Body of pancreas (tissue), 4 donors: ENCODE measurements around the gene CNOT1. TPM values are rescaled to one million over a fixed set of nuclear protein-coding genes. Genes with fewer than 3 reads are reported as not detected.

Experiments used
- ATAC-seq: fragments of 150-250 bp; one replicate; pipeline ENCODE4 v1.9.1; 2016
- DNase-seq, 4 donors: peaks; one replicate each; pipeline ENCODE4 v3.0.0-alpha.2; 2019
- H3K27ac ChIP-seq, 4 donors: fragments of 200-600 bp; sonication (generic); 1 replicate in 3 of 4; 2 replicates in 1 of 4; pipeline versions ENCODE4 v1.5.1 to v1.6.1; 2016 to 2019; ENCODE audit warnings: mild to moderate bottlenecking in 1 of 4, mixed read lengths in 1 of 4, moderate library complexity in 1 of 4
- H3K27me3 ChIP-seq, 2 donors: fragments of 200-600 bp; sonication (generic); one replicate each; pipeline ENCODE4 v1.6.0; 2016; ENCODE audit warnings: mild to moderate bottlenecking in 1 of 2
- H3K36me3 ChIP-seq, 2 donors: fragments of 200-600 bp; sonication (generic); replicated peaks in 1 of 2; 2 replicates each; pipeline ENCODE4 v1.5.1; 2016; ENCODE audit warnings: low read depth in 2 of 2; ENCODE audit not compliant: insufficient read depth in 1 of 2
- H3K4me1 ChIP-seq: fragments of 200-600 bp; sonication (generic); one replicate; pipeline ENCODE4 v1.6.0; 2016
- H3K4me3 ChIP-seq, 2 donors: fragments of 200-600 bp; sonication (generic); 1 replicate in 1 of 2; 2 replicates in 1 of 2; pipeline ENCODE4 v1.5.1; 2016 to 2019
- H3K9me3 ChIP-seq, 3 donors: fragments of 200-600 bp; sonication (generic); 1 replicate in 2 of 3; 2 replicates in 1 of 3; pipeline ENCODE4 v1.5.1; 2016
- POLR2A ChIP-seq, 3 donors: fragments of 450-650 bp; IDR thresholded peaks; one replicate each; pipeline ENCODE4 v1.6.1; 2016; ENCODE audit warnings: antibody characterized with exemption in 3 of 3, mild to moderate bottlenecking in 2 of 3
- WGBS, 2 donors: methylation state at CpG; one replicate each; pipeline ENCODE4 v1.1.5; 2017; 5-methylcytosine and 5-hydroxymethylcytosine counted together
- intact Hi-C: fragments of 100-400 bp; cut with DNase I; formaldehyde crosslinking; loops from one replicate; pipeline ENCODE4 v1.15.1; 2023
- total RNA-seq, 2 donors: library from RNA; depleted of rRNA; stranded (reverse); fragments of >200 nt; gene quantifications; one replicate each; pipeline ENCODE4 v1.1.0, GENCODE V29; 2016
- TF ChIP-seq, protein P1 (sequence below), 7 experiments: fragments of 450-650 bp in 4 of 7; fragments of 200-600 bp in 3 of 7; sonication (generic) in 3 of 7; IDR thresholded peaks; one replicate each; pipeline ENCODE4 v1.5.1; 2016 to 2019; ENCODE audit warnings: antibody characterized with exemption in 7 of 7

Gene CNOT1
- total RNA-seq = 10 to 100 TPM; 56.8 to 63.9 TPM

DNA sequence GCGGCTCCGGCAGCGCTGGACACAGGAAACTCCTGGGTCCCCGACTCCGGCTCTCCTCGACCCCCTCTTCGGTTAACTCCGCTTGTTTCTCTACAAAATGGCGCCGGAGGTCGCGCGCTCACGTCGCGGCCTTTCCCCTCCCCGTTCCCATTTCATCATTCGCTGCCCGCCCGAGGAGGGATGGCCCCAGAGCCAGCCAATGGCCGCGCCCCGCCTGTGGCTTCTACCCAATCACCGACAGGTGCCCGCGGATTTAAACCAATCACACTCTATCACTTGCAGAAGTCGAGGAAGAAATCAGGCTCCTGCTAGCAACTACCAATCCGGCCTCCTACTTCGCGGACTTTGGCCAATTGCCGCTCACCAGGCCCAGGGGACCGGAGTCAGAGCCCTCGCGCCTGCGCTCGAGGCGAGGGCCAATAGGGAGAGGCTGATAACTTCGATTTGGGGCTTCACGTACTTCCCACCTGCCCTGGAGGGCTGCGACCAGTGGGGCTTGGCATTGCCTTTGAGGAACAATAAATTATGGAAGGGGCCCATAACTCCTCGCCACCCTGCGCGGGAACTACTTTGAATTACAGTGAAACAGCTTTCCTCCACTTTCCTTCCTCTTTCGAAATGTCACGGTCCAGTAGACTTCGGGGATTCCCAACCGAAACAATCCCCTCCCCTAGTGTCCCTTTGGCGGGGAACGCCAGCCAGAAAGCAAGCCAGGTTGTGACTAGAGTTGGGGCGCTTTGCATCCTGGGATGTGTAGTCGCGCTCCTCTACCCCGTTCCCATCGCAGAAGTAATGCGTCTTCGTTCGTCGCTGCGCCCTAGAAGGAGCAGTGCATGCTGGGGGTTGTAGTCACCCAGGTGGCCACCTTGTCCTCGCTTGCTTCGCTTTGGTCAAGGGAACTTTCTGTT lies at the start of gene CNOT1:
Gene CNOT1, minus strand, starts transcription at position 94 of the 908 bp plus-strand sequence. CDS start 30,489 bp downstream, outside the sequence.
- DNase-seq = peak; percentile 97 to 99 (median 98)
- intact Hi-C loops = no loop called here
- peak; percentile 95 for ATAC-seq
- 0 to 4% methylated on average over 4 to 61 of the region's 61 CpGs for WGBS, 2 donors
- H3K9me3 ChIP-seq = no peaks in the 10 kb centered on the region
- H3K4me3 ChIP-seq = peak within 1 kb of the TSS; percentile 54 to 80
- H3K36me3 ChIP-seq = no peaks in the 10 kb centered on the region
- H3K27ac ChIP-seq = peak within 1 kb of the TSS; percentile 97 to 98 (median 98)
- no peaks in the 10 kb centered on the region for H3K27me3 ChIP-seq
- TF ChIP-seq, protein P1, sequence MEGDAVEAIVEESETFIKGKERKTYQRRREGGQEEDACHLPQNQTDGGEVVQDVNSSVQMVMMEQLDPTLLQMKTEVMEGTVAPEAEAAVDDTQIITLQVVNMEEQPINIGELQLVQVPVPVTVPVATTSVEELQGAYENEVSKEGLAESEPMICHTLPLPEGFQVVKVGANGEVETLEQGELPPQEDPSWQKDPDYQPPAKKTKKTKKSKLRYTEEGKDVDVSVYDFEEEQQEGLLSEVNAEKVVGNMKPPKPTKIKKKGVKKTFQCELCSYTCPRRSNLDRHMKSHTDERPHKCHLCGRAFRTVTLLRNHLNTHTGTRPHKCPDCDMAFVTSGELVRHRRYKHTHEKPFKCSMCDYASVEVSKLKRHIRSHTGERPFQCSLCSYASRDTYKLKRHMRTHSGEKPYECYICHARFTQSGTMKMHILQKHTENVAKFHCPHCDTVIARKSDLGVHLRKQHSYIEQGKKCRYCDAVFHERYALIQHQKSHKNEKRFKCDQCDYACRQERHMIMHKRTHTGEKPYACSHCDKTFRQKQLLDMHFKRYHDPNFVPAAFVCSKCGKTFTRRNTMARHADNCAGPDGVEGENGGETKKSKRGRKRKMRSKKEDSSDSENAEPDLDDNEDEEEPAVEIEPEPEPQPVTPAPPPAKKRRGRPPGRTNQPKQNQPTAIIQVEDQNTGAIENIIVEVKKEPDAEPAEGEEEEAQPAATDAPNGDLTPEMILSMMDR (IDR thresholded peaks at IDR 0.05) = no peak
- TF ChIP-seq POLR2A (IDR thresholded peaks at IDR 0.05) = peak; percentile 64 to 88 (median 87)
- H3K4me1 ChIP-seq = peaks cover 27% of the 10 kb centered on the region

DNA sequence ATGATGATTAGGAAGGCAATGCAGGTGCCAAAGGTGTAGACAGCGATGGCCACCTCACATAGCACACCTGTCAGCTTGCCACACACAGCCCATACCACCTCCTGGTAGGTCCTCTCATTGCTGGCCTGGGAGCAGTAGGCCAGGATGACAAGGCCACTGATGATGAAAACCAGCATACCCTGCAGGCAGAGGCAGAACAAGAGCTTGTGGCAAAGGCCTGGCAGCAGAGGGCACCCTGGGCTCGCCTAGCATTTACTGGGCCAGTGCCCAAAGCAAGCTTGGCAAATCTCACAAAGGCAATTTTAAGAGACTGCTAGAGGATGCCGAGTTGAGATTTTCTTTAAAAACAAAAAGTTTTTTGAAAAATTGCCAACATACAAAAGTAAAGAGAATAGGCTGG lies 49.1 kb upstream of the CNOT1 start:
- Histone ChIP-seq H3K36me3 (no peaks in the 10 kb centered on the region), H3K4me1 (peaks cover 4% of the 10 kb centered on the region), H3K27ac (no peak overlapping the region), H3K9me3 (no peaks in the 10 kb centered on the region), H3K4me3 (no peak overlapping the region), H3K27me3 (no peaks in the 10 kb centered on the region)
- ATAC-seq (no peak), DNase-seq (peak in 3 of 4 donors; percentile 24 to 53 (median 36))
- intact Hi-C loops = no loop called here
- 37 to 62% methylated on average over 3 of the region's 3 CpGs for WGBS, 2 donors
- TF ChIP-seq POLR2A (IDR thresholded peaks at IDR 0.05) = no peak
- TF ChIP-seq, protein P1 (IDR thresholded peaks at IDR 0.05) = peak in 4 of 7 experiments; percentile 15 to 31 (median 18)

DNA sequence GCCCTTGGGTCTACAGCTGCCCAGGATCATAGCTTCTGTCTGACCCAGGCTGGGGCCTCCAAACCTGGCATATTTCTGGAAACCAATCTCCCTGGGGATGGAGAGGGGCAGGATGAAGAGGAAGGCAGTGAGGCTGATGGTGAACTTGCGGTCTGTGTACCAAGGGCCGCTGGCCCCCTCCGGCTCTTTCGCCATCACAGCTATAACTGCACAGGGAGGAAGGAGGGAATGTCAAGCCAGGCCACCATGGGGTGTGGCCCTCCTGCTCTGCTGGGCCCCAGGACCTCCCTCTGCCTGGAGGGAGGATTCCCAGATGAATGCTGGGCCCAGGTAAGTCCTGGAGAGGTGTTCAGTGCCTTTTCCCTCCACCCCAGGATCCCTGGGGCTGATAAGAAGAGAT lies 48.6 kb upstream of the CNOT1 start:
- TF ChIP-seq, protein P1 (IDR thresholded peaks at IDR 0.05) = no peak
- TF ChIP-seq POLR2A (IDR thresholded peaks at IDR 0.05) = no peak
- no peak for ATAC-seq

DNA sequence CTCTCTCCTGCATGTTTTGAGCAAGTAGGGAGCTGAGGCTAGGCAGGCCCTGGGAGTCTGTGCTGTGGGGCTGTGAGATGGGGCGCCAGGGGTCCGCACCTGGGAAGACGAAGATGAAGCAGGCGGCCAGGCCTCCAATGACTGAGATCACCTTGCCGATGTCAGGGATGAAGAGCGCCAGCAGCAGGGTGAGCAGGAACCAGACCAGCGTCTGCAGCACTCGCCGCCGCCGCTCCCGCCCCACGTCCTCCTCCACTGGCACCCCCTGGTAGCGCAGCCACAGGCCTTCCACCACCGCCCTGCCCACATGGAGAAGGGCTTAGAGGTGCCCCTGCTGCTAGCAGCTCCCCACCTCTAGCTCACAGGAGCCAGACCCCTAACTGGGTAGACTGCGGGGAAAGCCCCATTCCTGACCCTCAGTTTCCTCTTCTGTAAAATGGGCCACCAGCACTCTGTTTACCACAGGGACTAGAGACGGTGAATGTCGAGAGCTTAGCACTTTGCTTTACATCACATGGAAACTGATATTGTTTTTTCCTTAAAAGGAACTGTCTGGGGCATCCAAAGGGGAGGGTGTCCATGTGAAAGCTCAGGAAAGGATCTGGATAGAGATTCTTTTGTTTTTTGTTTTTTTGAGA lies 41.4 kb upstream of the CNOT1 start:
- no peaks in the 10 kb centered on the region for H3K36me3 ChIP-seq

More for the DNA sequence above, 48.6 kb upstream of the CNOT1 start:
- Histone ChIP-seq H3K4me1 (no peaks in the 10 kb centered on the region), H3K36me3 (no peaks in the 10 kb centered on the region), H3K27ac (no peak overlapping the region), H3K4me3 (no peak overlapping the region), H3K9me3 (no peaks in the 10 kb centered on the region), H3K27me3 (no peaks in the 10 kb centered on the region)
- DNase-seq = no peak
- 92% methylated on average over 4 of the region's 4 CpGs; no CpG with 5 or more reads in 1 of the 2 donors for WGBS, 2 donors
- intact Hi-C loops = no loop called here

More for the DNA sequence above, 41.4 kb upstream of the CNOT1 start:
- no peaks in the 10 kb centered on the region for H3K4me1 ChIP-seq
- DNase-seq (no peak), ATAC-seq (no peak)
- no peaks in the 10 kb centered on the region for H3K9me3 ChIP-seq
- 93 to 100% methylated on average over 6 to 18 of the region's 18 CpGs for WGBS, 2 donors
- intact Hi-C loops = no loop called here
- TF ChIP-seq, protein P1 (IDR thresholded peaks at IDR 0.05) = no peak
- TF ChIP-seq POLR2A (IDR thresholded peaks at IDR 0.05) = no peak
- no peak overlapping the region for H3K4me3 ChIP-seq
- no peaks in the 10 kb centered on the region for H3K27me3 ChIP-seq
- H3K27ac ChIP-seq = no peak overlapping the region
